GM19238 (cell line): ENCODE measurements around the gene MED19.
A peak's percentile ranks its signal among the peaks of the same experiment; 100 is the strongest.
"Not testable (repeated sequence)": the region's sequence is repeated elsewhere in the genome, so short reads cannot be mapped to it uniquely, and the experiment has no call there.

Experiments
- DNase-seq: peaks from one replicate; pipeline ENCODE4 v3.0.0; 2011; ENCODE audit warnings: low spot score; ENCODE audit not compliant: insufficient read length

The MED19 gene, protein sequence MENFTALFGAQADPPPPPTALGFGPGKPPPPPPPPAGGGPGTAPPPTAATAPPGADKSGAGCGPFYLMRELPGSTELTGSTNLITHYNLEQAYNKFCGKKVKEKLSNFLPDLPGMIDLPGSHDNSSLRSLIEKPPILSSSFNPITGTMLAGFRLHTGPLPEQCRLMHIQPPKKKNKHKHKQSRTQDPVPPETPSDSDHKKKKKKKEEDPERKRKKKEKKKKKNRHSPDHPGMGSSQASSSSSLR

DNA sequence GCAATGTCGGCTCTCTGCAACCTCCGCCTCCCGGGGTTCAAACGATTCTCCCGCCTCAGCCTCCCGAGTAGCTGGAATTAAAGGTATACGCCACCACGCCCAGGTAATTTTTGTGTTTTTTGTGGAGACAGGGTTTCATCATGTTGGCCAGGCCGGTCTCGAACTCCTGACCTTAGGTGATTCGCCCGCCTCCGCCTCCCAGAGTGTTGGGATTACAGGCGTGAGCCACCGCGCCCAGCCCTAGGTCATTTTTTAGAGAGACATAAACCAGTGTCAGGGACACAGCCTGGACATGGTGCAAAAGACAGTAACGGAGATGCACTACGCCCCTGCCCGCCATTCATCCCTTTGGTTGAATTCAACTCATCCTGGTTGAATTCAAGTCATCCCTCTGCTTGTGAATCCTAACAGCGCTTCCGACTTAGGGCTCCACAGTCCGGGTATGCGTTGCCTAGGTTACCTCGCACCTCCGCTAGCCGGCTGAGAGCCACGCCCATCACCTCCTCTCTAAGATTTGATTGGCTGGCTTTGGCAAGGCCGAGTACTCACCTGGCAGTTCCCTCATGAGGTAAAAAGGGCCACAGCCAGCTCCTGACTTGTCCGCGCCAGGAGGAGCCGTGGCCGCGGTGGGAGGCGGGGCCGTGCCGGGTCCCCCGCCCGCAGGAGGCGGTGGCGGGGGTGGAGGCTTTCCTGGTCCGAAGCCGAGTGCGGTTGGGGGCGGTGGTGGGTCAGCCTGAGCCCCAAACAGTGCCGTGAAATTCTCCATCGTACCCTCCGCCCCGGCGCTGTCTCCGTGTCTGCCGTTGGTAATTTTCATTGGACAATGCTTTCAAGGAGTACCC is at the start of gene MED19:
Gene MED19 (minus strand): TSS at position 802 of the 842 bp plus-strand sequence. CDS start 36 bp downstream, at position 766.
- peak; percentile 64 for DNase-seq

DNA sequence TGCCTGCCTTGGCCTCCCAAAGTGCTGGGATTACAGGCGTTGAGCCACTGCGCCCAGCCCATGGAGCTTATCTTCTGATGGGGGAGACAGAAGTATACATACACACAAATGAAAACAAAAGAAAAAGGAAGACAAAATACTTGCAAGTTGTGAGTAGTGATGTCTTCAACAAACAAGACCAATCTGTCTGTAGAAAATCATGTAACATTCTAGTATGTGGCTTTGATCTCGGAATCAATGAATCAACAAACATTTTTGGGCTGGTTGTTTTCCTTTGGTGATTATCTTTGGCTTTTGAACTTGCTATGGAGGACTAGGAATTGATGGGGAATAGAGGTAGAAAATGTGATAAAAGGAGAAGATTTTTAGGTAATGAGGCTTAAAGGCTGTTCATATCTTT is 46.2 kb upstream of the MED19 start:
- DNase-seq = no peak

DNA sequence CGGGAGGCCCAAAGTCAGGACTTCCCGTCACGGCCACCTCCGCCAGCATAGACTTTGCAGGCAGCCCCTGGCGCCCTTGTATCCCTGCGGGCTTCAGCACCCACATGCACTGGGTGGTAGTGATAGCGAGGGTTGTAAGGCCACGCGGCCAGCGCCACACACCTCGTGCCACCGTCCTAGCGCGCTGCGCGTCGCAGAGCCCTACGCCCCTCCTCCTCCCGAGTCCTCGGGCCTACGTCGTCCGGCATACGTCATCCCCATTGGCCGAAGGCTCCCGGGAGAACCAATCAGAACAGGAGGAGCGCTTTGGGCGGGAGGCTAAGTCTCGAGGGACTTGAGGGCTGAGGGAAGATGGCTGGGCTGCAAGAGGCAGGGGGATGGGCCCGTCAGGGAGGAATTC is 40.9 kb upstream of the MED19 start:
- no peak for DNase-seq

DNA sequence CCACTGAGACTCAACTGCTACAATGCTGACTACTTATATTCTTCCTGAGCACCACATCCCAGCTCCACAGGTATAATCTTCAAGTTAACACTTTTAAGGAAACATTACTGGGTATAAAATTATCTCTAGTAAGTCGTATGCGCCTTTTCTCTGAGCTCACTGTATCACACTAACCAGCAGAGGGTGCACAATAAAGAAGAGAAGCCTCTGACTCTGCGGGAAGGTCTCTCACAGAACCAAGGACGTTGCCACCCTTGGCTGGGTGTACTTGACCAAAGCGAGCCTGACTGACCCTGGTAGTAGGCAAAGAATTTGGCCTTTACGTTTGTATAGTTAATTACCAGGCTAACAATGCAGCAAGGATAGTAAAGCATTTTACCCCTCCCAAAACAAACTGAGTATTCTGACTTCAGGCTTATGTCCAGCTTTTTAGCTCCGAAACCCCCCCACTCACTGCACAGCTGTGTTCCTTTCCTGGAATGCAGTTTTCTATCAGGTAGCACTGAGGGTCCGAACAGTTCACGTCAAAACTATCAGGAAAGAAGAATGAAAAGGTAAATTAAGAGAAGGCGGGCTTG is 39.8 kb upstream of the MED19 start, which contains the start of gene BTBD18:
Gene BTBD18 (minus strand): TSS at position 144 of the 578 bp plus-strand sequence. CDS start 631 bp downstream, outside the sequence.
- DNase-seq = no peak

DNA sequence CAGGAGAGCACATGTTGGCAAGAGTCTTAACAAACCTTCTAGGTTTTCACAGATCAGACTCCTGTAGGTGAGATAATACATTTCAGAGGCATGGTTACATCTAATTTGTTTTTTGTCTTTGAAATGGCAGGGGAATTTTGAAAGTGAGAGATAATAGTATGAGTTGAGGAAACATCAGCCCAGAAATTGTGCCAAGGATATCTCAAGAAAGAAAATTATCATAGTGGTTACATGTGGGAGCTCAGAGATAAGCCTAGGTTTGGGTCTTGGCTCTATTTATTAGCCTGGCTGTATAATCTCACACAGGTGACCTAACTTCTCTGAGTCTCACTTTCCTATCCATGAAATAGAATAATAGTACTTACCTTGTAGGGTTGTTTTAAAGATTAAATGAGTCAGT is 39.2 kb upstream of the MED19 start:
- DNase-seq = no peak

DNA sequence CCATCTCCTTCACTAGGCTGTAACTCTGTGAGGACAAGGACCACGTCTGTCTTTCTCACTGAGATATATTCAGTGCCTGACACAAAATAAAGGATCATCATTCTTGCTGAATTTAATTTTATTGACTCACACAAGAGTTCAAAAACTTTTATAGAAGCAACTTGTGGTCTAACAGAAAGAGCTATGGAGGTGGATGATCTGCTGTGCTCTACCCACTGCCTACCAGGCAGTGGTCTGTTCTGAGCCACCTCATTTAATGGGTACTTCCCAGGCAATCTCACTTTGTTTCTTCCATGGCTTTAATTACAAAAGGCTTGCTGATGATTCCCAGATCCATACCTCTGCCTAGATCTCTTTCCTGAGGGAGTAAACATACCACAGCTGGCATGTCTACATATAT is 34.9 kb upstream of the MED19 start:
- DNase-seq = no peak

DNA sequence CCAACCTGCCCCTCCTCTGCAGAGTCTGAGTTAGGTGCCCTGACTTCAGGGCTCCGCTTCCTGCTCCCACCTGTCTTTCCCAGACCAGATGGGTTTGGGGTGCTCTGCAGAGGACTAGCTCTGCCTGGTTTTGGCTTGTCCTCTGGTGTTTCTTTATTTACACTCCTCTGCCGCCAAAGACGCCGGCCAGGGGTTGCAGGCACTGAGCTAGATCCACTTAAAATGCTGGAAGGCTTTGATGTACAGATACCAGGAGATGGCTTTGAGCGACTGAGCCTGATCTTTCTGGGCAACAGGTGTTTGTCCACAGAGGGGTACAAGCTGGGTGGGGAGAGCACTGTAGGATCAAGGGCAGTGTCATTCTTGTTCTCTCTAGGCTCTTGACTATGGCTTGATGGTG is 33.2 kb upstream of the MED19 start:
- no peak for DNase-seq

DNA sequence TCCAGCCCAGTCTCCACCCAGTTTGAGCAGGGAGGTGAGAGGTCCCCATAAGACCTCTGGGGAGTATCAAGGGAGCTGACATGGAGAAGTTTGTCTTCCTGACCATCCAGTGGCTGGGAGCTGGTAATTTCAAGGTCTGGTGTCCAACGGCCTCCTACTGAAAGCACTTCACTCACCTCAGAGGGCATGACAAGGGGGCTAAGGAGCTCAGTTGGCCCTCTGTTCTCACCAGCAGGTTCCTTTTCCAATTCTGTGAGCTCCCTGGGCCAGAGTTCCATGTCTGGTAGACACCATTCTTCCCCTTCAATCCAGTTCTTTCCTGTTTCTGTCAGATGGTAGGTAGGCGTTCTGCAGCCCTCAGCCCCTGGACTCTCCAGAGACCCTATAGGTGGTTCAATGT is 32.3 kb upstream of the MED19 start:
- no peak for DNase-seq

DNA sequence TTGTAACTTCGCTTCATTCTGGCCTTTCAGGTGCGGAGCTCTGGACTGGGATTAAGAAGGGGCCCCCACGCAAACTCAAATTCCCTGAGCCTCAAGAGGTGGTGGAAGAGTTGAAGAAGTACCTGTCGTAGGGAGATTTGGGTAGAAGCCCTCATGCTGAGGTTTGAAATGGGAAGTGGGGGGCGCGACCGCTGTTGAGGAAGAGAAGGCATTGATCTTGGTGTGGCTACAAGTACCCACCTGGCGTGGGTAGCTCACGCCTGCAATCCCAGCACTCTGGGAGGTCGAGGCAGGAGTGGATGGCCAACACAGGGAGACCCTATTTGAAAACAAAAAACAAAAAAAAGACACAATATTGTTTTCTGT is 30.1 kb upstream of the MED19 start:
- DNase-seq = no peak

DNA sequence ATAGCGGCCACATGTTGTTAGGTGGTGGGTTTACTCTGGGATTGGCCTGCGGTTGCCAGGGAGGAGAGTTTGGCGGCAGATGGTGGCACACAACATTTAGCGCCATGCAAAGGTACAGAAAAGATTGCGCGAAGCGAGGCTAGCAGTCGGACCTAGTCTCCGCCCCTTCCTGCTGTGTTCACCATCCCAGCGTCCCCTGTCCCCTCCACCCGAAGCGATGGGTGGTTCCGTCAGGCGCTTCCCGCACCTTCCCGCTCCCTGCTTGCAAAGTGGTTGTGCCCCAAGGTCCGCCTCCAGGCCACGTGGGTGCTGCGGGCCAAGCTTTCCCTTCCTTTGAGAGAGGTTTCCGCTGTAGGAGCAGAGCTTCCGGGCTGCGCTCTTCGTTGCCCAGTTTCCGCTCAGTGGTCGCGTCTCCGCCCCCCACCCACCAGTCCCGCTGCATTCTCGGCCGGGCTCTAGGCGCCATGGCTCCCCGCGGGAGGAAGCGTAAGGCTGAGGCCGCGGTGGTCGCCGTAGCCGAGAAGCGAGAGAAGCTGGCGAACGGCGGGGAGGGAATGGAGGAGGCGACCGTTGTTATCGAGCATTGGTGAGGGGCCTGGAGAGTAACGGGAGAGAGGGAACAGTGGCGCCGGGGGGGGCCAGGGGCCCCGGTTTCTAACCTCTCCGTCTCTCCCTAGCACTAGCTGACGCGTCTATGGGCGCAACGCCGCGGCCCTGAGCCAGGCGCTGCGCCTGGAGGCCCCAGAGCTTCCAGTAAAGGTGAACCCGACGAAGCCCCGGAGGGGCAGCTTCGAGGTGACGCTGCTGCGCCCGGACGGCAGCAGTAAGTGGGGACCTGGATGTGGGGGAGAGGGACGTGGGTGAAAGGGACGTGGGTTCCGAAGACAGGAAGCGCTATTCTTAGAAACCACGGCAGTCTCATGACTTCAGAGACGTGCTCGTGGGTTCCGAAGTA is 29.4 kb upstream of the MED19 start, which contains the start of gene SELENOH:
Gene SELENOH (plus strand): TSS at position 360 of the 955 bp plus-strand sequence. CDS start 105 bp downstream, at position 465.
- peak; percentile 89 for DNase-seq

DNA sequence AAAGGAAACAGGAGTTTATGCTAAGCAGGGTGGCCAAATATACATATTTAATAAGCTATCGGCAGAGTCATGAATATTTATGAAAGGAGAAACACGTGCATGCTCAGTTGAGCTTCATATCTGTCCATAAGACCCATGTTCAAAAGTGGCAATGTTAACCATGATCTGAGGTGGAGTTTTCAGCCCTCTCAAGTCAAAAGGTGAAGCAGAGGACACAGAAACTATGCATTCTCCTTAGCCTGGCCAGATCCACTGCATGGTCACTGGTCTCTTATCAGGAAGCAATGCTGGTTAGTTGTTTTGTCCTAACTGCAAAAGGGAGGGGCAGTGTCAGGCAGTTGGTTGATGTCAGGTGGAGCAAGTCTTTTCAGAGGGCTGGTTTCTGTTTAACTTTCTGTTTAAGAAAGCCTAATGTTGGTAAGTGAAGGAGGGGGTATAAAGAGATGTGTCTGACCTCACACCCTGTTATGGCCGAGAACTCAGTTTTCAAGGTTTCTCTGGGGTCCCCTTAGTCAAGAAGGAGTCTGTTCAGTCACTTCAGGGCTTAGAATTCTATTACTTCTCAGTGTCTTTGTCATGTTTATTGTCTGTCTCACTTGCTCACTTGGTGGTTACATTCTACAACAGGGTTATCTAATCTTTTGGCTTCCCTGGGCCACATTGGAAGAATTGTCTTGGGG is 23.7 kb upstream of the MED19 start:
- no peak for DNase-seq

DNA sequence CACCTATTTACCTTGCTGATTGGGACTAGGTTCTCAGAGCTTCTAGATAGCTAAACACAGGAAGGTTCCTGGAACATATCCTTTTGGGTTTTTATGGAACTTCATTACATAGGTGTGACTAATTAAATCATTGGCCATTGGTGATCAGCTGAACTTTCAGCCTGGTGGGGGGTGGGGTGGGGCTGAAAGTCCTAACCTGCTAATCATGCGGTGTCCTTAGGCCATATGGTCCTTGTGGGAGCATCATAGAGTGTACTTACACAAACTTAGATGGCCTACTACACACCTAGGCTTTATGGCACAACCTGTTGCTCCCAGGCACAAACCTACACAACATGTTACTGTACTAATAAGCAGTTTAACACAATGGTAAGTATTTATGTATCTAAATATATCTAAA is 20.6 kb upstream of the MED19 start:
- DNase-seq = no peak

DNA sequence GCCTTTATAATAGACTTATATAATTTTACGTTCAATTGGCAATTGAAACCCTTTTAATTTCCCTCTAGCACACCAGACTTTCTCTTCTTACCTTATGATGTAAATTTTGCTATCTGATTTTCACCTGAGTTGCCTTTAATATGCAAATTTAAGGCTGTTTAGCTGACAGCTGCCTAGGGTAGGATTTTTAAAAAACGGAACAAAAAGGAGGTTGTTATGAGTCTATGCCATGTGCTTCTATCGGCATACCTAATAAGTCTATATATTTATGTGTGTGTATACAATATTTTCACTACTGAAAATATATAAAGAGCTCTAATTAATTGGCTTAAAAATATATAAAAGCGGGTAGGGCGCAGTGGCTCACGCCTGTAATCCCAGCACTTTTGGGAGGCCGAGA is 17.5 kb upstream of the MED19 start:
- DNase-seq = no peak

DNA sequence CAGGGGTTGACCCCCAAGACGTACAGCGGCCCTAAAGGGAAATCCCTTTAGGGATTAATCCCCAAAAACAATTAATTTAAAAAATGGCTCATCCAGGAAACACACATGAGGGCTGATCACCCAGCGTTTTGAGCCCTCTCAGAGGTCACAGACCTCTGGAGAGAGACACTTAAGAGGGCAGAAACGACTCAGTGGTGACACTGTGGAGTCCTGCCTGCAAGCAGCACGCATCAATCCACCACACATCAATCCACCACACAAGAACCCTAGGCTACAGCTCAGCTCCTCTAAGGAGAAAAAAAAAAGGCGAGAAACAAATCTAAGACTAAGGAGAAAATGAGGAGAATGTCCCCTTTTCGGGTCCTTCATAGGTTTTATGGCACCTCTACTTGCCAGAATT is 16.8 kb upstream of the MED19 start:
- no peak for DNase-seq

DNA sequence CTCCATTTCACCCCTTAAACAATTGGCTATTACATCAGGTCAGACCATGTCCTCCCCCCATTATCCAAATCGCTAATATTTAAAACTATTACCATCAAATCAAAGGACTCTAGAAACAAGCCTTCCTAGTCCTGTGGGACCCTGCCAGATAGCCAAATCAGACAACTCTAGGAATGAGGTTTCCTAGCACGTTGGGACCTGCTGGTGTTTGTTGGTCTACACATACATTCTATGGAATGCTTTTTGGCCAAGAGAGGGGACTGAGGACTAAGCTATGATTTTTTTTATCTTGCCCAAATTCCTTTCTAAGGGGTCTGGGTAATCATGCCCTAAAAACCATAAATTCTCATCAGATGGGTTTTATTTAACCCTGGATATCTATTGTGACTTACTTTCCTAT is 15.2 kb upstream of the MED19 start:
- no peak for DNase-seq

DNA sequence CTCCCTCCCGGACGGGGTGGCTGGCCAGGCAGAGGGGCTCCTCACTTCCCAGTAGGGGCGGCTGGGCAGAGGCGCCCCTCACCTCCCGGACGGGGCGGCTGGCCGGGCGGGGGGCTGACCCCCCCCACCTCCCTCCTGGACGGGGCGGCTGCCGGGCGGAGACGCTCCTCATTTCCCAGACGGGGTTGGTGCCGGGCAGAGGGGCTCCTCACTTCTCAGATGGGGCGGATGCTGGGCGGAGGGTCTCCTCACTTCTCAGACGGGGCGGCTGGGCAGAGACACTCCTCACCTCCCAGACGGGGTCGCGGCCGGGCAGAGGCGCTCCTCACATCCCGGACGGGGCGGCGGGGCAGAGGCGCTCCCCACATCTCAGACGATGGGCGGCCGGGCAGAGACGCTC is 4.7 kb upstream of the MED19 start:
- not testable (repeated sequence) for DNase-seq

DNA sequence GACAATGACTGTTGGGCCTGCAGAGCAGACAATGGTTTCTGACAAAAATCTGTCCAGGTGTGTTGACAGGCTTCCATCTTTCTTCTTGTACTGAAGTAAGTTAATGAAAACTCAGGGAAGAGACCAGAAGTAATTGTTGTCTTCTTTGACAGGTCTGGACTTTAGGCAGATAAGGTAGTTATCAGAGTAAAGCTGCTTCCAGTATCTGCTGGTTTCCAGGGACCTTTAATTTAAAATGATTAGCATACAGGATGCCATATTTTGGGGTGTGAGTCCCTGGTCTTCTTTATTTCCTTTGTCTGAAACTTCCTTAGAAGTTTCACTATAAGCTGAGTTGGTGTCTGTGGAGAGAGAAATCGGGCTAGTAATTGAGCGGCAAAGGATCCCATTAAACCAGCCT is 1.8 kb upstream of the MED19 start:
- no peak for DNase-seq

DNA sequence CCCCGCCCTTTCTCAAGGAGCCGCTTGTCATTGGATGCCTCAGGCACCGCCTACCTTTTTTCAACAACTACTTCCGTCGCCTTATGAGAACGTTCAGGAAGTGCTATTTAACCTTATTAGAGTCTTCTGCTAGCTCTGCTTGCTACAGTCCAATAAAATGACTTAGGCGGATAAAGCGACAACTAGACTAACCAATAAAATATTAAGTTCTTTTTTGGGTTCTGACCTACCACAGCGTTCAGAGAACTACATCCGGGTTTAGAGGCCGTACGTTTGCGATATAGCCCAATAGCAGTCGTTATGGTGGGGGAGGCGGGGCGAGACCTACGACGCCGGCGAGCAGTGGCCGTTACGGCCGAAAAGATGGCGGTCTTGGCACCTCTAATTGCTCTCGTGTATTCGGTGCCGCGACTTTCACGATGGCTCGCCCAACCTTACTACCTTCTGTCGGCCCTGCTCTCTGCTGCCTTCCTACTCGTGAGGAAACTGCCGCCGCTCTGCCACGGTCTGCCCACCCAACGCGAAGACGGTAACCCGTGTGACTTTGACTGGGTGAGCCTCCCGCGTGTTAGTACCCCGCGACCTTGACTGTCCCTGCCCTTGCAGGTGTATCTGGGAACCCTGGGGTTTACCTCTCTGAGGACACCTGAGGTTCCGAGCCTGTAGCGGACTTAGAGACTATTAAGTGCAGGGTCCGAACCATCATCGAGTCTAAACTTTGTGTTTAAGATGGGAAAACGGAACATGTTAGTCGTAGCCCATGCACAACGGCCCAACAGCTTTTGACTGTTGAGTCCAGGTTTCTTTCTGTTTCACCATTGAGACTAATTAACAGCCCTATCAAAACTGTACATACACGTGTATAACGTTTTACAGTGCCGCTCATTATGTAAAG is 488 bp upstream of the MED19 start, which contains the start of gene TMX2:
Gene TMX2 (plus strand): TSS at position 338 of the 895 bp plus-strand sequence. CDS start 26 bp downstream, at position 364.
- peak; percentile 74 for DNase-seq

DNA sequence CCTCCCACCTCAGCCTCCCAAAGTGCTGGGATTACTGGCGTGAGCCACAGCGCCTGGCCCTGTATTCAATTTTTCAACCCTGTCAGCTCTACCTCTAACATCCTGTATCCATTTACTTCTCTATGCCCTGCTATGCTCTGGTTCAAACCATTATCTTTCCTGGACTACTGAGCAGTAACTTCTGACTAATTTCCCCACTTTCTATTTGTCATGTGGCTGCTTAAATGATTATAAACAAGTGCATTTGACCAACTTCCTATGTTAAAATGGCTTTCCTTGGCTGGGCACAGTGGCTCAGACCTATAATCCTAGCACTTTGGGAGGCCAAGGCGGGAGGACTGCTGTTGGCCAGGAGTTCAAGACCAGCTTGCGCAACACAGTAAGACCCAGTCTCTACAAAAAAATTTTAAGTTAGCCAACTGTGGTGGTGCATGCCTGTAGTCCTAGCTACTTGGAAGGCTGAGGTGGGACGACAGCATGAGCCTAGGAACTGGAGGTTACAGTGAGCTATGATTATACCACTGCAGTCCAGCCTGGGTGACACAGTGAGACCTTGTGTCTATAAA is 2.1 kb downstream of the MED19 start:
- no peak for DNase-seq
